Heart left ventricle (tissue), 13 donors: ENCODE measurements around the gene DIP2C.

Source experiments
- CTCF ChIP-seq, 12 donors: fragments of 200-600 bp; sonication (generic) in 4 of 12; IDR thresholded peaks; one replicate each; pipeline versions ENCODE4 v1.5.0 to v1.8.0; 2018 to 2022; ENCODE audit warnings: antibody characterized with exemption in 12 of 12, mild to moderate bottlenecking in 5 of 12
- POLR2A ChIP-seq, 2 donors: fragments of 450-650 bp; IDR thresholded peaks; one replicate each; pipeline ENCODE4 v1.6.1; 2017; ENCODE audit warnings: antibody characterized with exemption in 2 of 2, mild to moderate bottlenecking in 2 of 2, moderate library complexity in 2 of 2
- donor health status: ischemic (EF 13 %, LVEDD 7.1; RV severe dilation, severe dysfunction).
- donor health status: DM: no; HTN: yes; CAD: no.
- donor health status: DM: no; HTN: no; CAD: no.
- donor health status: ischemic (EF 25% LVEDD 6.9; RV normal size, moderate dysfunction).
- donor health status: ischemic (EF 25% LVEDD 5.7; RV mildly dilated, moderate dysfunction).
- donor health status: ischemic (EF 35%, LVEDD 5.7; RV mildly dilated, moderate dysfunction).
- donor health status: nonischemic (EF 11% LVEDD 7.7; RV severe dilation, severe dysfunction).
- donor health status: DM: yes; HTN: yes; CAD: no.
- donor health status: PGD.
- donor health status: ischemic (EF 29% LVEDD 5.4; RV normal size, mild dysfunction).
- donor health status: nonischemic (EF 23%, LVEDD 6.1; RV moderate dilation, normal function).

GRCh38 chr10:269440-270074, 419.9 kb downstream of the DIP2C start:
- TF ChIP-seq CTCF (IDR thresholded peaks at IDR 0.05) (no peak), POLR2A (IDR thresholded peaks at IDR 0.05) (no peak)
